ENCODE results near the gene PTDSS2.

PTDSS2 gene

DNA sequence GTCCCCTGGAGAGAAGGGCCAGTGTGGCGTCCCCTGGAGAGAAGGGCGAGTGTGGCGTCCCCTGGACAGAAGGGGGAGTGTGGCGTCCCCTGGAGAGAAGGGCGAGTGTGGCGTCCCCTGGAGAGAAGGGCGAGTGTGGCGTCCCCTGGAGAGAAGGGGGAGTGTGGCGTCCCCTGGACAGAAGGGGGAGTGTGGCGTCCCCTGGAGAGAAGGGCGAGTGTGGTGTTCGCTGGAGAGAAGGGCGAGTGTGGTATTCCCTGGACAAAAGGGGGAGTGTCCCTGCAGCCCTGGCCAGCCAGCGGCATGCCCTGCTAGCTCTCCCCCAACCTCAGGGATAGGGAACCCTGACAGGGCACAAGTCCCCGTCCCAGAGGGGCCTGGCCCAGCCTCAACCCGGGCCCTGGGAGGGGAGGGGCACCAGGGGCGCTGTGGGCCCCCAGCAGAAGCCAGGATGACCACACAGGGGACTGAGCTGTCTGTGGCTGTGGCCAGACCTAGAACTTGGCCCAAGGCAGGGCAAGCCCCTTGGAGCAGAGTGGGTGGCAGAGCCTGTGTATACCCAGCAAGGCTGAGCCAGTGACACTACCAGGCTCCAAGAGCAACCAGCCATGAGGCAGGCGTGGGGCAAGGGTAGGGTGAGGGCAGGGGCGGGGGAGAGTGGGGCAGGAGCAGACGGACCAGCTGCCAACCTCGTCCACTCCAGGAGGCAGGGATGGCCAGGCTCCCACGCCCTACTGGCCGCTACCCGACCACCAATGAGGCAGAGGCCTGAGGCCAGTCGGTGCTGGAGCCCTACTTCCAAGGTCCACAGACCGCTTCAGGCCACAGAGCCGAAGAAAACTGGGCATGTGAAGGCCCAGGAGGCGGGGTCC lies 81.1 kb downstream of the PTDSS2 start:
- no peaks in the 10 kb centered on the region for H3K27me3 Mint-ChIP-seq
- no peak for DNase-seq (ENCODE audit: low spot score in 2 of 2)
- no peaks in the 10 kb centered on the region for H3K9me3 Mint-ChIP-seq
- no peak overlapping the region for H3K4me3 Mint-ChIP-seq
- no peak for ATAC-seq (replicated peaks; ENCODE audit: extremely low read depth, poor library complexity, severe bottlenecking)
- no peak overlapping the region for H3K27ac Mint-ChIP-seq (ENCODE audit: low read depth)
- peaks cover 3% of the 10 kb centered on the region for H3K4me1 Mint-ChIP-seq
- peaks cover 6% of the 10 kb centered on the region for H3K36me3 Mint-ChIP-seq (ENCODE audit: insufficient read depth)

GRCh38 chr11:531919-532526 lies 81.9 kb downstream of the PTDSS2 start:
- no peaks in the 10 kb centered on the region for H3K9me3 Mint-ChIP-seq
- DNase-seq (ENCODE audit: low spot score in 2 of 2) (no peak), ATAC-seq (replicated peaks; ENCODE audit: extremely low read depth, poor library complexity, severe bottlenecking) (no peak)
- H3K4me3 Mint-ChIP-seq, result no peak overlapping the region
- H3K4me1 Mint-ChIP-seq, result peaks cover 6% of the 10 kb centered on the region
- no peaks in the 10 kb centered on the region for H3K27me3 Mint-ChIP-seq
- H3K27ac Mint-ChIP-seq (ENCODE audit: low read depth), result no peak overlapping the region
- peaks cover 12% of the 10 kb centered on the region for H3K36me3 Mint-ChIP-seq (ENCODE audit: insufficient read depth)

DNA sequence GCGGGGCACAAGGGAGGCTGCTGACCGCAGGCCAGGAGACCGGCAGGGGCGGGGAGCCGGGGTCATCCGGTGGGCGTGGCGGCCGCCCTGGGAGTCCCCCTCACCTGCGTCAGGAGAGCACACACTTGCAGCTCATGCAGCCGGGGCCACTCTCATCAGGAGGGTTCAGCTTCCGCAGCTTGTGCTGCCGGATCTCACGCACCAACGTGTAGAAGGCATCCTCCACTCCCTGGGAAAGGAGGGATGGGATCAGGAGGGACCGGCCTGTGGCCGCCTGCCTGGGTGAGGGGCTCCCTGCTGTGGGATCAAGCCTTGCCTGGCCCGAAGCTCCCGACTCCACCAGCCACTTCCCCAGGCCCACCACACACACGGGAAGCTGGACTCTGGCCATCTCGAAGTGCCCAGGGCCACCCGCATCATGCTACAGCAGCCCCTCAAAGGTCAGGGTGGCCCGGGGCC lies 82.5 kb downstream of the PTDSS2 start:
- peaks cover 15% of the 10 kb centered on the region for H3K36me3 Mint-ChIP-seq (ENCODE audit: insufficient read depth)
- no peaks in the 10 kb centered on the region for H3K27me3 Mint-ChIP-seq
- H3K9me3 Mint-ChIP-seq, result no peaks in the 10 kb centered on the region
- DNase-seq (ENCODE audit: low spot score in 2 of 2) (no peak), ATAC-seq (replicated peaks; ENCODE audit: extremely low read depth, poor library complexity, severe bottlenecking) (no peak)
- H3K27ac Mint-ChIP-seq (ENCODE audit: low read depth), result no peak overlapping the region
- H3K4me3 Mint-ChIP-seq, result no peak overlapping the region
- H3K4me1 Mint-ChIP-seq, result peaks cover 10% of the 10 kb centered on the region

DNA sequence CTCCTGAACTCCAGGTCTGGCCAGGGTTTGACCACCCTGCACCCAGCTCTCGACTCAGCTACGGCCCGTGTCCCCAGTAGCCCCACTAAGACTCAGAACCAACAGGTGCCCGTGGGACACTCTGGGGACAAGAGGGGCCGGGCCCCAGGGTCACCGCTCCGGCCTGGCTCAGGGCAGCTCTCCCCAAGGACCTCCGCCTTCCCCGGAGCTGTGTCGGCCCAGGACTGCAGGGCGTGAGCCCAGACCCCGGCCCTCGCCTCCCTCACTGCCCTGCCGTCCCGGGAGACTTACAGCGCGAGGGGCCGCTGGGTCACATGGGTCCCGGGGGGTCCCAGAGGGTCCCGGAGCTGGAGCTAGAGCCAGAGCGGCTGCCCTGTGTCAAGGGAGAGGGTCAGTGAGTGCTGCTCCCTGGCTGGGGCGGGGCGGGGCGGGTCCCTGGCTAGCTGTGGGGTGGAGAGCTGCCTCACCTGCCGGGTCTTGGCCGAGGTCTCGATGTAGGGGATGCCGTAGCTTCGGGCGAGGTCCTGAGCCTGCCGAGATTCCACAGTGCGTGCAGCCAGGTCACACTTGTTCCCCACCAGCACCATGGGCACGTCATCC lies 83.0 kb downstream of the PTDSS2 start:
- ATAC-seq (replicated peaks; ENCODE audit: extremely low read depth, poor library complexity, severe bottlenecking), result no peak
- H3K4me1 Mint-ChIP-seq, result peaks cover 15% of the 10 kb centered on the region
- no peaks in the 10 kb centered on the region for H3K9me3 Mint-ChIP-seq
- H3K27ac Mint-ChIP-seq (ENCODE audit: low read depth), result no peak overlapping the region
- H3K36me3 Mint-ChIP-seq (ENCODE audit: insufficient read depth), result peaks cover 15% of the 10 kb centered on the region
- no peaks in the 10 kb centered on the region for H3K27me3 Mint-ChIP-seq
- H3K4me3 Mint-ChIP-seq, result no peak overlapping the region
- no peak for DNase-seq (ENCODE audit: low spot score in 2 of 2)

DNA sequence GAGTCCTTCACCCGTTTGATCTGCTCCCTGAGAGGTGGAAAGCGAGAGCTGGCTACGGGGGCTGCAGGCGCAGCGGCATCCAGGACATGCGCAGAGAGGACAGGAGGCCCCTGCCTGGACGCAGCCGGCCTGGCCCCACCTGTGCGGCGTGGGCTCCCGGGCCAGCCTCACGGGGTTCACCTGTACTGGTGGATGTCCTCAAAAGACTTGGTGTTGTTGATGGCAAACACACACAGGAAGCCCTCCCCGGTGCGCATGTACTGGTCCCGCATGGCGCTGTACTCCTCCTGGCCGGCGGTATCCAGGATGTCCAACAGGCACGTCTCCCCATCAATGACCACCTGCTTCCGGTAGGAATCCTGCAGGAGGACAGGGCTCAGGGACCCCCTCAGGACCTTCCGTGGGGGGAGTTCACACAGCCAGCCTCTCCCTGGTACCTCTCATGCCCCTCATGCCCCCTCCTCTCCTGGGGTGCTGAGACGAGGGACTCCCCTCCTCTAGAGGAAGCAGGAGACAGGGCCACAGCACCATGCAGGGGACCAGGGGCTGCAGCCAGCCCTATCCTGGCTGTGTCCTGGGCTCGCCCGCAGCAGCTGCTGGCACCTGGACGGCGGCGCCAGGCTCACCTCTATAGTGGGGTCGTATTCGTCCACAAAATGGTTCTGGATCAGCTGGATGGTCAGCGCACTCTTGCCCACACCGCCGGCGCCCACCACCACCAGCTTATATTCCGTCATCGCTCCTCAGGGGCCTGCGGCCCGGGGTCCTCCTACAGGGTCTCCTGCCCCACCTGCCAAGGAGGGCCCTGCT lies 83.7 kb downstream of the PTDSS2 start:
- peaks cover 16% of the 10 kb centered on the region for H3K4me1 Mint-ChIP-seq
- DNase-seq (ENCODE audit: low spot score in 2 of 2) (no peak), ATAC-seq (replicated peaks; ENCODE audit: extremely low read depth, poor library complexity, severe bottlenecking) (no peak)
- no peak overlapping the region for H3K27ac Mint-ChIP-seq (ENCODE audit: low read depth)
- peaks cover 15% of the 10 kb centered on the region for H3K36me3 Mint-ChIP-seq (ENCODE audit: insufficient read depth)
- no peaks in the 10 kb centered on the region for H3K9me3 Mint-ChIP-seq
- peak overlapping the region; percentile 71 for H3K4me3 Mint-ChIP-seq
- H3K27me3 Mint-ChIP-seq, result no peaks in the 10 kb centered on the region

- DNase-seq (ENCODE audit: low spot score in 2 of 2) (no peak), ATAC-seq (replicated peaks; ENCODE audit: extremely low read depth, poor library complexity, severe bottlenecking) (no peak)
- H3K27me3 Mint-ChIP-seq, result no peaks in the 10 kb centered on the region
- H3K4me3 Mint-ChIP-seq, result peak overlapping the region; percentile 71
- H3K27ac Mint-ChIP-seq (ENCODE audit: low read depth), result no peak overlapping the region
- H3K4me1 Mint-ChIP-seq, result peaks cover 16% of the 10 kb centered on the region
- no peaks in the 10 kb centered on the region for H3K9me3 Mint-ChIP-seq
- H3K36me3 Mint-ChIP-seq (ENCODE audit: insufficient read depth), result peaks cover 15% of the 10 kb centered on the region
Observed at GRCh38 chr11:534396-535209, 84.5 kb downstream of the PTDSS2 start.

GRCh38 chr11:535210-535518 lies 85.1 kb downstream of the PTDSS2 start:
- Mint-ChIP-seq H3K36me3 (ENCODE audit: insufficient read depth) (peaks cover 15% of the 10 kb centered on the region), H3K9me3 (no peaks in the 10 kb centered on the region), H3K27me3 (no peaks in the 10 kb centered on the region), H3K4me3 (peak overlapping the region; percentile 91), H3K4me1 (peaks cover 16% of the 10 kb centered on the region), H3K27ac (ENCODE audit: low read depth) (no peak overlapping the region)
- ATAC-seq (replicated peaks; ENCODE audit: extremely low read depth, poor library complexity, severe bottlenecking), result peak; percentile 7
- no peak for DNase-seq (ENCODE audit: low spot score in 2 of 2)

GRCh38 chr11:535519-536454 lies 85.7 kb downstream of the PTDSS2 start, which contains the start of gene HRAS:
TSS of gene HRAS (minus strand) at chr11:535576.
- Mint-ChIP-seq H3K9me3 (no peaks in the 10 kb centered on the region), H3K4me1 (peaks cover 16% of the 10 kb centered on the region), H3K4me3 (peak within 1 kb of the TSS; percentile 91), H3K36me3 (ENCODE audit: insufficient read depth) (peaks cover 14% of the 10 kb centered on the region), H3K27ac (ENCODE audit: low read depth) (peak within 1 kb of the TSS; percentile 93), H3K27me3 (no peaks in the 10 kb centered on the region)
- ATAC-seq (replicated peaks; ENCODE audit: extremely low read depth, poor library complexity, severe bottlenecking) (peak; percentile 81), DNase-seq (ENCODE audit: low spot score in 2 of 2) (peak; percentile 91 to 93)

GRCh38 chr11:536841-537621 lies 87.0 kb downstream of the PTDSS2 start, which contains the start of gene LRRC56:
TSS of gene LRRC56 (plus strand) at chr11:537527. CDS start at chr11:540685, 3,158 bp downstream.
- Mint-ChIP-seq H3K27me3 (no peaks in the 10 kb centered on the region), H3K9me3 (no peaks in the 10 kb centered on the region), H3K4me3 (peak within 1 kb of the TSS; percentile 91), H3K4me1 (peaks cover 16% of the 10 kb centered on the region), H3K27ac (ENCODE audit: low read depth) (peak within 1 kb of the TSS; percentile 93), H3K36me3 (ENCODE audit: insufficient read depth) (peaks cover 14% of the 10 kb centered on the region)
- peak; percentile 88 to 93 for DNase-seq (ENCODE audit: low spot score in 2 of 2)
- peak; percentile 54 for ATAC-seq (replicated peaks; ENCODE audit: extremely low read depth, poor library complexity, severe bottlenecking)

DNA sequence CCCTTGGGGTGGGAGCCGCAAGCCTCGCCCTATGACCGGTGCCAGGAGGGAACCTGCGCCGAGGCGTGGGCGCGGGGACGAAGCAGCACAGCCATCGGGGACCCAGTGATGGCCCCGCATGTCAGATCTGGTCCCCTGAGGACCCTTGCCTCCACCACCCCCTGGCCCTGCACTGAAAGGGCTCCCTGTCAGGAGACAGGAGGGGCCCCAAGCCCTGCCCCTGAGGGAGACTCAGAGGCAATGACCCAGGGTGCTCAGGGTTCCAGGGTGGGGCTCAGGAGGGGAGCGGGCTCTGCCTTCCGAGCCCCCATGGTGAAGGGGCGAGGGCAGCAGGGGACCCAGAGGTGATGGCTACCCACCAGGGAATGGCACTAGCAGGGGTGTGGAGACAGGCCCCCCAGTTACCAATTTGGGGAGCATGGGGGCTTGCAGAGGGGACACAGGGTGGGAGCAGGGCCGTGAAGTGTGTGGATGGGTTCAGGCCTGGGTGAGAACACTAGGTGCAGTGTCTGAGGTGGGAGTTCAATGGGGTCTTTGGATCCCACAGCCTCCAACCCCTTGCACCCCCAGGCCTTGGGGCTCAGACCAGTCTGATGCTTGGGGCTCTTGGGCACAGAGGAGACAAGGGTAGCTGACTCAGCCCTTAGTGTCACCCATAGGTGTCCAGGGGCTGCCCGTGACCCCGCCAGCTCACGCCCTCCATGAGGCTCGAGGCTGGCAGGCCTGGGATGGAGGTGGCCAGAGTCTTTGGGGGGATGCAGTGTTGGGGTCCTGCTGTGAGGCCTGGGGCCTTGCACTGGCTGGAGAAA lies 87.7 kb downstream of the PTDSS2 start:
- Mint-ChIP-seq H3K9me3 (no peaks in the 10 kb centered on the region), H3K27me3 (no peaks in the 10 kb centered on the region), H3K4me3 (peak overlapping the region; percentile 91), H3K36me3 (ENCODE audit: insufficient read depth) (peaks cover 14% of the 10 kb centered on the region), H3K27ac (ENCODE audit: low read depth) (peak overlapping the region; percentile 93), H3K4me1 (peaks cover 16% of the 10 kb centered on the region)
- ATAC-seq (replicated peaks; ENCODE audit: extremely low read depth, poor library complexity, severe bottlenecking) (no peak), DNase-seq (ENCODE audit: low spot score in 2 of 2) (no peak)

Data from central memory CD8-positive, alpha-beta T cell (primary cell).